ENCODE data around the gene GPX5.
A peak's percentile ranks its signal among the peaks of the same experiment; 100 is the strongest.
"Not testable (repeated sequence)": the region's sequence is repeated elsewhere in the genome, so short reads cannot be mapped to it uniquely, and the experiment has no call there.

The GPX5 gene

GRCh38 chr6:28525496-28526039 is at the start of gene GPX5:
Gene GPX5 (plus strand): TSS chr6:28525881. CDS start chr6:28526014, 133 bp downstream.
- no peak for DNase-seq (ENCODE audit: low spot score)

- DNase-seq (ENCODE audit: low spot score): no peak
Measured at GRCh38 chr6:28478518-28478917, 47.2 kb upstream of the GPX5 start.

- DNase-seq (ENCODE audit: low spot score): no peak
Measured at GRCh38 chr6:28480253-28480932, 45.3 kb upstream of the GPX5 start.

GRCh38 chr6:28485482-28485881 is 40.2 kb upstream of the GPX5 start:
- DNase-seq (ENCODE audit: low spot score): no peak

- DNase-seq (ENCODE audit: low spot score): no peak
Measured at GRCh38 chr6:28486533-28486932, 39.1 kb upstream of the GPX5 start.

- no peak for DNase-seq (ENCODE audit: low spot score)
Measured at GRCh38 chr6:28486988-28487742, 38.5 kb upstream of the GPX5 start.

GRCh38 chr6:28488916-28489365 is 36.7 kb upstream of the GPX5 start:
- DNase-seq (ENCODE audit: low spot score): peak; percentile 61

- DNase-seq (ENCODE audit: low spot score): peak; percentile 6
Measured at GRCh38 chr6:28489366-28490204, 36.1 kb upstream of the GPX5 start.

GRCh38 chr6:28490205-28490890 is 35.3 kb upstream of the GPX5 start:
- DNase-seq (ENCODE audit: low spot score): no peak

GRCh38 chr6:28491984-28492317 is 33.7 kb upstream of the GPX5 start:
- no peak for DNase-seq (ENCODE audit: low spot score)

GRCh38 chr6:28496099-28496779 is 29.4 kb upstream of the GPX5 start:
- no peak for DNase-seq (ENCODE audit: low spot score)

- DNase-seq (ENCODE audit: low spot score): no peak
Measured at GRCh38 chr6:28497306-28497705, 28.4 kb upstream of the GPX5 start.

GRCh38 chr6:28497893-28498292 is 27.8 kb upstream of the GPX5 start:
- no peak for DNase-seq (ENCODE audit: low spot score)

- DNase-seq (ENCODE audit: low spot score): no peak
Measured at GRCh38 chr6:28501259-28501658, 24.4 kb upstream of the GPX5 start.

GRCh38 chr6:28502136-28502535 is 23.5 kb upstream of the GPX5 start:
- not testable (repeated sequence) for DNase-seq (ENCODE audit: low spot score)

- DNase-seq (ENCODE audit: low spot score): not testable (repeated sequence)
Measured at GRCh38 chr6:28502709-28503305, 22.9 kb upstream of the GPX5 start.

- DNase-seq (ENCODE audit: low spot score): no peak
Measured at GRCh38 chr6:28505733-28506132, 19.9 kb upstream of the GPX5 start.

- no peak for DNase-seq (ENCODE audit: low spot score)
Measured at GRCh38 chr6:28506807-28507475, 18.7 kb upstream of the GPX5 start.

GRCh38 chr6:28511628-28512300 is 13.9 kb upstream of the GPX5 start:
- no peak for DNase-seq (ENCODE audit: low spot score)

- not testable (repeated sequence) for DNase-seq (ENCODE audit: low spot score)
Measured at GRCh38 chr6:28512387-28512786, 13.3 kb upstream of the GPX5 start.

Measured in putamen (tissue), 1 donor.